IgD-negative memory B cell (primary cell): ENCODE measurements around the gene PCDHA1. TPM values are rescaled to one million over a fixed set of nuclear protein-coding genes. Genes with fewer than 3 reads are reported as not detected.
"Not testable (repeated sequence)": the region's sequence is repeated elsewhere in the genome, so short reads cannot be mapped to it uniquely, and the experiment has no call there.

Source experiments
- H3K27ac Mint-ChIP-seq, 3 donors: one replicate each; pipeline ENCODE4 v1.8.0; 2020 to 2022; ENCODE audit warnings: mild to moderate bottlenecking in 3 of 3, mixed read lengths in 3 of 3, moderate library complexity in 1 of 3
- H3K27me3 Mint-ChIP-seq: one replicate; pipeline ENCODE4 v1.8.0; 2021; ENCODE audit warnings: mixed read lengths
- H3K36me3 Mint-ChIP-seq: one replicate; pipeline ENCODE4 v1.8.0; 2020; ENCODE audit warnings: mild to moderate bottlenecking, mixed read lengths
- H3K4me1 Mint-ChIP-seq, 3 donors: one replicate each; pipeline ENCODE4 v1.8.0; 2020 to 2022; ENCODE audit warnings: mixed read lengths in 3 of 3, mild to moderate bottlenecking in 1 of 3
- H3K4me3 Mint-ChIP-seq, 4 donors: one replicate each; pipeline ENCODE4 v1.8.0; 2020 to 2022; ENCODE audit warnings: mild to moderate bottlenecking in 4 of 4, mixed read lengths in 4 of 4, moderate library complexity in 3 of 4
- H3K9me3 Mint-ChIP-seq, 3 donors: one replicate each; pipeline ENCODE4 v1.8.0; 2020 to 2021; ENCODE audit warnings: mixed read lengths in 3 of 3, mild to moderate bottlenecking in 1 of 3
- polyA plus RNA-seq: library from polyadenylated mRNA; unstranded; fragments of 300-500 nt; fragmentation: Illumina TruSeq; gene quantifications from one replicate; pipeline ENCODE4 v1.2.3, GENCODE V29; 2021

Gene PCDHA1
- polyA plus RNA-seq, 1 donor from 2014 or later = not detected

- H3K36me3 Mint-ChIP-seq = no peaks in the 10 kb centered on the region
- no peaks in the 10 kb centered on the region for H3K27me3 Mint-ChIP-seq
- H3K4me1 Mint-ChIP-seq = no peaks in the 10 kb centered on the region
- H3K27ac Mint-ChIP-seq = no peak overlapping the region
- no peak overlapping the region for H3K4me3 Mint-ChIP-seq
- H3K9me3 Mint-ChIP-seq = peaks cover 3 to 8% (median 6%) of the 10 kb centered on the region in 3 donors
These were observed 71.4 kb downstream of the PCDHA1 start for GRCh38 chr5:140857177-140857986.

GRCh38 chr5:140857987-140858240 is 72.0 kb downstream of the PCDHA1 start:
- Mint-ChIP-seq H3K27me3 (no peaks in the 10 kb centered on the region), H3K4me1 (no peaks in the 10 kb centered on the region), H3K4me3 (no peak overlapping the region), H3K27ac (no peak overlapping the region), H3K36me3 (no peaks in the 10 kb centered on the region), H3K9me3 (peaks cover 3 to 8% (median 6%) of the 10 kb centered on the region in 3 donors)

- H3K27me3 Mint-ChIP-seq = peaks cover 5% of the 10 kb centered on the region
- H3K36me3 Mint-ChIP-seq = no peaks in the 10 kb centered on the region
- no peak overlapping the region for H3K4me3 Mint-ChIP-seq
- H3K9me3 Mint-ChIP-seq = peaks cover 3 to 6% (median 3%) of the 10 kb centered on the region in 3 donors
- H3K4me1 Mint-ChIP-seq = no peaks in the 10 kb centered on the region
- H3K27ac Mint-ChIP-seq = no peak overlapping the region
These were observed 76.7 kb downstream of the PCDHA1 start for GRCh38 chr5:140862441-140863295.

GRCh38 chr5:140868721-140869554 is 83.0 kb downstream of the PCDHA1 start, which contains the start of gene PCDHA11:
Gene PCDHA11 (plus strand): TSS chr5:140868957. CDS start chr5:140869104, 147 bp downstream.
- H3K4me1 Mint-ChIP-seq = no peaks in the 10 kb centered on the region
- H3K27me3 Mint-ChIP-seq = peaks cover 7% of the 10 kb centered on the region
- no peaks in the 10 kb centered on the region for H3K36me3 Mint-ChIP-seq
- peaks cover 3 to 16% (median 4%) of the 10 kb centered on the region in 3 donors for H3K9me3 Mint-ChIP-seq
- no peak within 1 kb of the TSS for H3K4me3 Mint-ChIP-seq
- no peak within 1 kb of the TSS for H3K27ac Mint-ChIP-seq

- Mint-ChIP-seq H3K9me3 (peaks cover 7 to 16% (median 9%) of the 10 kb centered on the region in 3 donors), H3K4me3 (no peak overlapping the region)
These were observed 83.6 kb downstream of the PCDHA1 start for GRCh38 chr5:140869555-140869886.

GRCh38 chr5:140870221-140871201 is 84.6 kb downstream of the PCDHA1 start:
- Mint-ChIP-seq H3K9me3 (peaks cover 7 to 16% (median 10%) of the 10 kb centered on the region in 3 donors), H3K4me3 (no peak overlapping the region), H3K27ac (no peak overlapping the region)

More at GRCh38 chr5:140869555-140869886, 83.6 kb downstream of the PCDHA1 start:
- no peaks in the 10 kb centered on the region for H3K36me3 Mint-ChIP-seq
- peaks cover 6% of the 10 kb centered on the region for H3K27me3 Mint-ChIP-seq
- H3K4me1 Mint-ChIP-seq = no peaks in the 10 kb centered on the region
- no peak overlapping the region for H3K27ac Mint-ChIP-seq

GRCh38 chr5:140875085-140876065 is 89.4 kb downstream of the PCDHA1 start, which contains the start of gene PCDHA12:
Gene PCDHA12 (plus strand): TSS chr5:140875308. CDS start chr5:140875473, 165 bp downstream.
- Mint-ChIP-seq H3K4me3 (no peak within 1 kb of the TSS), H3K9me3 (peaks cover 6 to 16% (median 8%) of the 10 kb centered on the region in 3 donors), H3K27me3 (peaks cover 3% of the 10 kb centered on the region), H3K4me1 (no peaks in the 10 kb centered on the region), H3K27ac (no peak within 1 kb of the TSS), H3K36me3 (peaks cover 2% of the 10 kb centered on the region)

More at GRCh38 chr5:140870221-140871201, 84.6 kb downstream of the PCDHA1 start:
- Mint-ChIP-seq H3K4me1 (no peaks in the 10 kb centered on the region), H3K27me3 (peaks cover 8% of the 10 kb centered on the region), H3K36me3 (no peaks in the 10 kb centered on the region)

GRCh38 chr5:140876541-140877261 is 90.8 kb downstream of the PCDHA1 start:
- H3K9me3 Mint-ChIP-seq = peaks cover 10 to 21% (median 20%) of the 10 kb centered on the region in 3 donors
- not testable (repeated sequence) for H3K4me1 Mint-ChIP-seq, H3K27me3 Mint-ChIP-seq, H3K4me3 Mint-ChIP-seq, H3K36me3 Mint-ChIP-seq, H3K27ac Mint-ChIP-seq

- Mint-ChIP-seq H3K4me1 (no peaks in the 10 kb centered on the region), H3K4me3 (no peak overlapping the region), H3K9me3 (peaks cover 11 to 22% (median 16%) of the 10 kb centered on the region in 3 donors), H3K27ac (no peak overlapping the region), H3K27me3 (peaks cover 3% of the 10 kb centered on the region), H3K36me3 (peaks cover 2% of the 10 kb centered on the region)
These were observed 91.3 kb downstream of the PCDHA1 start for GRCh38 chr5:140877262-140877581.

- no peaks in the 10 kb centered on the region for H3K4me1 Mint-ChIP-seq
- H3K27ac Mint-ChIP-seq = no peak within 1 kb of the TSS
- peaks cover 2% of the 10 kb centered on the region for H3K36me3 Mint-ChIP-seq
- H3K9me3 Mint-ChIP-seq = peaks cover 10 to 22% (median 15%) of the 10 kb centered on the region in 3 donors
- no peak within 1 kb of the TSS for H3K4me3 Mint-ChIP-seq
- H3K27me3 Mint-ChIP-seq = peaks cover 1% of the 10 kb centered on the region
These were observed 96.1 kb downstream of the PCDHA1 start, which contains the start of gene PCDHA13 for GRCh38 chr5:140881889-140882590. Gene PCDHA13 (plus strand): TSS chr5:140882124. CDS start chr5:140882269, 145 bp downstream.

GRCh38 chr5:140882591-140882899 is 96.6 kb downstream of the PCDHA1 start:
- peaks cover 4% of the 10 kb centered on the region for H3K36me3 Mint-ChIP-seq
- no peaks in the 10 kb centered on the region for H3K4me1 Mint-ChIP-seq
- H3K9me3 Mint-ChIP-seq = peaks cover 10 to 26% (median 15%) of the 10 kb centered on the region in 3 donors
- no peak overlapping the region for H3K27ac Mint-ChIP-seq
- H3K27me3 Mint-ChIP-seq = peaks cover 1% of the 10 kb centered on the region
- H3K4me3 Mint-ChIP-seq = no peak overlapping the region

GRCh38 chr5:140883373-140883772 is 97.4 kb downstream of the PCDHA1 start:
- Mint-ChIP-seq H3K27ac (no peak overlapping the region), H3K4me3 (no peak overlapping the region), H3K9me3 (peaks cover 10 to 31% (median 16%) of the 10 kb centered on the region in 3 donors), H3K27me3 (peaks cover 1% of the 10 kb centered on the region), H3K36me3 (peaks cover 4% of the 10 kb centered on the region), H3K4me1 (no peaks in the 10 kb centered on the region)
